Left lobe of liver (tissue), 2 donors: Measurements from ENCODE around the gene STAT3. TPM values are rescaled to one million over a fixed set of nuclear protein-coding genes. Genes with fewer than 3 reads are reported as not detected.
"Not testable (repeated sequence)": the region's sequence is repeated elsewhere in the genome, so short reads cannot be mapped to it uniquely, and the experiment has no call there.

Source experiments
- ATAC-seq: fragments of 200-7000 bp; cut with Tn5 transposase; one replicate; pipeline ENCODE4 v1.9.1; 2020; ENCODE audit warnings: mild to moderate bottlenecking, moderate library complexity
- DNase-seq: peaks from one replicate; pipeline ENCODE4 v3.0.0-alpha.2; 2020; ENCODE audit warnings: low spot score
- total RNA-seq: library from RNA; stranded (reverse); gene quantifications from one replicate; pipeline ENCODE4 v1.2.1, GENCODE V29; 2021
- donor health status: DM: no; HTN: no; CAD: no; lungs with moderate emphysema.
- donor health status: DM: no; HTN: yes; CAD: no.

The STAT3 gene
- total RNA-seq, 1 donor from 2014 or later, result 112 TPM

GRCh38 chr17:42303694-42304093 lies 84.5 kb downstream of the STAT3 start:
- no peak for DNase-seq
- no peak for ATAC-seq

- DNase-seq (no peak), ATAC-seq (no peak)
Measured at GRCh38 chr17:42301022-42301421, 87.2 kb downstream of the STAT3 start.

GRCh38 chr17:42299913-42300312 lies 88.3 kb downstream of the STAT3 start:
- not testable (repeated sequence) for DNase-seq, ATAC-seq

- ATAC-seq, DNase-seq: not testable (repeated sequence)
Measured at GRCh38 chr17:42299361-42299760, 88.9 kb downstream of the STAT3 start.

GRCh38 chr17:42297775-42298174 lies 90.5 kb downstream of the STAT3 start:
- not testable (repeated sequence) for DNase-seq, ATAC-seq

GRCh38 chr17:42296012-42296411 lies 92.2 kb downstream of the STAT3 start:
- no peak for DNase-seq
- no peak for ATAC-seq

- ATAC-seq (peak; percentile 83), DNase-seq (no peak)
Measured at GRCh38 chr17:42294469-42295398, 93.5 kb downstream of the STAT3 start.

- DNase-seq (no peak), ATAC-seq (no peak)
Measured at GRCh38 chr17:42291129-42291528, 97.1 kb downstream of the STAT3 start.

- no peak for DNase-seq
- no peak for ATAC-seq
Measured at GRCh38 chr17:42290577-42290976, 97.7 kb downstream of the STAT3 start.

GRCh38 chr17:42289611-42290181 lies 98.5 kb downstream of the STAT3 start:
- no peak for ATAC-seq
- no peak for DNase-seq

- ATAC-seq, result peak; percentile 47
Measured at GRCh38 chr17:42288803-42289610, 99.2 kb downstream of the STAT3 start.

GRCh38 chr17:42287977-42288802 lies 100.1 kb downstream of the STAT3 start, which contains the start of gene STAT5A:
Gene STAT5A (plus strand): TSS chr17:42288498. CDS start chr17:42289412, 914 bp downstream.
- DNase-seq (peak; percentile 88), ATAC-seq (peak; percentile 94)

More at GRCh38 chr17:42288803-42289610, 99.2 kb downstream of the STAT3 start:
- DNase-seq, result peak; percentile 64

- peak; percentile 46 for DNase-seq
- ATAC-seq, result no peak
Measured at GRCh38 chr17:42287305-42287976, 100.8 kb downstream of the STAT3 start.

GRCh38 chr17:42286411-42287221 lies 101.6 kb downstream of the STAT3 start:
- ATAC-seq (no peak), DNase-seq (peak; percentile 45)

GRCh38 chr17:42285346-42286050 lies 102.7 kb downstream of the STAT3 start:
- no peak for ATAC-seq
- peak; percentile 31 for DNase-seq

GRCh38 chr17:42284566-42284965 lies 103.7 kb downstream of the STAT3 start:
- no peak for ATAC-seq
- peak; percentile 33 for DNase-seq

- ATAC-seq (no peak), DNase-seq (no peak)
Measured at GRCh38 chr17:42284024-42284369, 104.2 kb downstream of the STAT3 start.
